ENCODE data around the gene SMARCA2.

Gene SMARCA2

GRCh38 chr9:2210201-2210600 lies 195.1 kb downstream of the SMARCA2 start:
- no peak for DNase-seq (ENCODE audit: low read depth, low spot score)

DNA sequence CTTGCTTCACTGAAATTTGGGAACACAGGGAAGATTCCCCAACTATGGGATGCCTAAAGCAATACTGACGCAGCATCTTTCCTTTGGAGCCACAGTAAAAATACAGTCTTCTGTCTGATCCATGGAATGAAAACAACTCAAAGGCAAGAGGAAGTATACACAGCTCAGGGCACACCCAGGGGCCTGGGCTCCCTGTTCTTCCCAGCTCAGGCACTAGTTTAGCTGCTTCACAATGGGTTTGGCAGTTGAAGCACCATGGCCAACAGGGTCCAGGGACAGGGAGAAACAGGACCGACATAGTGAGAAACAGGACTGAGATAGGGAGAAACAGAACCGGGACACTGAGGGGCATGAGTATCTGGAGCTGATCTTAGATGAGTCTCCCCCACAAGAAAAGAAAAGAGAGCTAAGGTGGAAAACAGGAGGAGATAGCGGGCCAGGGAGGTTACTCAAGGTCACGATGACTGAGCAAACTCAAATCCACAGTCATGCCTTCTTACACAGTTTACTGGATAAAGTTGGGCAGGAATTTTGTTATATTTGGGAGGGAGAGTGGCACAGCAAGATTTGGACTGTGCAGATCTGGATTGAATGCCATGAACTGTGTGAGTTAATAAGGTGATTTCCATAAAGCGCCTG lies 198.8 kb downstream of the SMARCA2 start:
- peak; percentile 24 for DNase-seq (ENCODE audit: low read depth, low spot score)

GRCh38 chr9:2214707-2215106 lies 199.6 kb downstream of the SMARCA2 start:
- DNase-seq (ENCODE audit: low read depth, low spot score): no peak

GRCh38 chr9:2215921-2216441 lies 200.8 kb downstream of the SMARCA2 start:
- no peak for DNase-seq (ENCODE audit: low read depth, low spot score)

DNA sequence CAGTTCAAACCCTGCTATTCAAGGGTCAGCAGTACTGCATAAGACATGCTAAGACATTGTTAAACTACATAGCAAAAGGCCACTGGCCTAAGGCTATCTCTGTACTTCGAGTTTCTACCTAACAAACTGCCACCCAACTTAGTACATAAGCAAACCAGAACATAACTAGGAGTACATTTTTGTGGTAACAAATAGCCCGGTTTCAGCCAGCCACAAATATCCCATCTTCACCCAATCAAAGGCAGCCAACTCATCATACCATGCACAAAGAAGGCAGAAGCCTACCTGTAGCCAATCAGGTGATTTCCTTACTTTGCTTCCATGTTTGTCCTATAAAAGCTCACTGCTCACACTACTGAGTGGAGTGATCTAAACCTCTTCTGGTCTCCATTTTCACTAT lies 201.4 kb downstream of the SMARCA2 start:
- DNase-seq (ENCODE audit: low read depth, low spot score): no peak

DNA sequence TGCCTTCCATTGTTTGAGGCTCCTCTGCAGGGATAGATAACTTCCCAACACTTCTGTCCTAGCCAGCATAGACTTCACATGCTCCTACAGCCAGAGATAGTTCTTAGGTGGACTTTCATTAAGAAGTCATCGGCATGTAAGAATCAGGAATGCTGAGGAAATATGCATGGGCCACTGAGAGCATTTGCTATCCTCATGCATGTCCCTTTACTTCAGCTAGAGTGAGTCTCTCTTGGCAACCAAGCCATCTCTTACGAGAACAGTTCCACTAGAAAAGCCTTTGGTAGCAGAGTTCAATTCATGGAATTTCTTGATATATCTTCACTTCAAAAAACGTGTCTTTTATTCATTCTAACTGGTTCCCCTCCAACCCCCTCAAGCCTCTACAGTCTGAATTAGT lies 202.4 kb downstream of the SMARCA2 start:
- no peak for DNase-seq (ENCODE audit: low read depth, low spot score)

DNA sequence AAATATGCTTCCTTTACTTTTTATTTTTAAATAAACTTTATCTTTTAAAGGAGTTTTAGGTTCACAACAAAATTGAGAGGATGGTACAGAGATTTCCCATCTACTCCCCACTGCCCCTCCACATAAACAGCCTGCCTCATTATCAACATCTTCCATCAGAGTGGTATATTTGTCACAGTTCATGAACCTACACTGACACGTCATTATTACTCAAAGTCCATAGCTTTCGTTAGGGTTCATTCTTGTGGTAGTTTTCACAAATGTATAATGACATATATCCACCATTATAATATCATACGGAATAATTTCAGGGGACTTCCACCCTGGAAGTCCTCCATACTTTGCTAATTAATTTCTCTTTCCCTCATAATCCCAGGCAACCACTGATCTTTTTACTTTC lies 204.9 kb downstream of the SMARCA2 start:
- no peak for DNase-seq (ENCODE audit: low read depth, low spot score)

DNA sequence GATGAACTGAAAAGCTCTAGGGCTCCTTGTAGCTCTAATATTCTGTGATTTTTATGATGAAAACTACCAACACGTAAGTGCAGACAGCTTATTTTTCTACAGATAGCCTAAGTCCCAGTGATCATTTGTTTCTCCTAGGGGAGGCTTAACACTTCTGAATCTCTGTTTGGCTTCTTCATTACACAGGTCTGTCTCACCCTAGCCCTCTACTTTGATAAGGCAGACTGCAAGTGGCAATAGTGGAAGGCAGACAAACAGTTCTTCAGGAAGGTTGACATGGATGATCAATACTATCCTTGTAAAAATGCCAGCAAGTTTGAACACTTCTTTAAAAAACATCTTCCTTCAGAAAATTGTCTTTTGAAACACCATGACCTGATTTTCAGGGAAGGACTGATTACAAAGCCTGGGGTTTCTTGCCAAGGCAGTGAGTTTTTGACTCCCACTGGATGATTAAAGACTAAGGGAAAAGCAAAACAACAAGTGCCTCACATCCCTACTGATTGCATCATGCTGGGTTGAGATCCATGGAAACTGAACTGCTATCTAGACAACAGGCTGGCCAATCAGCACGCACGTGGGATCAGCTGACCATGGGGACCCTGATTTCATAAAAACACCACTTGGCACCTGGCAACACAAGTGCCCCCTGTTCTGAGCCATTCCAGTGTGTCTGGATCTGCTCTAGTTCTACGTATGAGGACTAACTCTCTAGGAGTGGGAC lies 212.2 kb downstream of the SMARCA2 start:
- DNase-seq (ENCODE audit: low read depth, low spot score): no peak

- DNase-seq (ENCODE audit: low read depth, low spot score): peak; percentile 59
Measured at GRCh38 chr9:2228132-2228531, 213.0 kb downstream of the SMARCA2 start.

- no peak for DNase-seq (ENCODE audit: low read depth, low spot score)
Measured at GRCh38 chr9:2228641-2229040, 213.5 kb downstream of the SMARCA2 start.

DNA sequence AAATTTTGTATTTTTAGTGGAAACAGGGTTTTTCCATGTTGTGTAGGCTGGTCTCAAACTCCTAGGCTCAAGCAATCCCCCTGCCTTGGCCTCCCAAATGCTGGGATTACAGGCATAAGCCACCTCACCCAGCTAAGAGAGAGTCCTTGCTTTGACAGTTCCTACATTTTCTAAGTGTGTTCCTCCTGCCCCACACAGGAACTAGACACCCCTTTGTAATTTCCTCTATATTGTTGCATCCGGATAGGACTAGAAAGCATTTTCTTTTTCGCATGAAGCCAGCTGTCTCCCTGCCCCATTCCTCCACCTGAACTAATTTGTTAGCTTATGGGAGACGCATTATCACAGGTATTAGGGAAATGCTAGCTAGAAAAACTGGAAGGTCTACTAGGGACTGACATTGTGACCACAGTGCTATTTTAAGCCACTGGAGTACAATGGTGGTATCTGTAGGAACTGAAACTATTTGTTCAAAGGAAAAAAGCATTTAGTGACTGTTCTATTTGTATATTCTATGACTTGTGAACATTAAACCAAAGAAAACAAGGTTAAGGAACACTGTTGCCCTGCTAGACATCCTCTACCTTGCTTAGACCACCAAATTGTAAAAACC lies 214.1 kb downstream of the SMARCA2 start:
- DNase-seq (ENCODE audit: low read depth, low spot score): no peak

DNA sequence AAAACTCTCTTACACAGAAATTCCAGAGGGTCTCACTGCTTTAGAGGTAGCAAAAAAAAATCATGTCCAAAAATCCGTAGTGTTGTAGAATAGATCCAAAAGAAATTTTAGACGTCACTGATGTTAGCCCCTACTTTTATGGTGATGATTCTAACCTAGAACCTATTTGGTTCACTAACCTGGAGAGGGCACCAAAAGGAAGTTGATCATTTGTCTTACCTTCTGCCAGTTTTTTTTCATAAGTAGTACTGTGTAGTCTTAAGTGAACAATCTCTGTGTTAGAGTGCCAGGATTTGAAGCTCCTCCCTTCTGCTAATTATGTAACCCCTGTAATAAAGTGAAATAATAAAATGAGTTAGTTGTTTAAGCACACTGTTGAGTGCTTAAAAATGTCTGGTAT lies 215.2 kb downstream of the SMARCA2 start:
- DNase-seq (ENCODE audit: low read depth, low spot score): no peak

DNA sequence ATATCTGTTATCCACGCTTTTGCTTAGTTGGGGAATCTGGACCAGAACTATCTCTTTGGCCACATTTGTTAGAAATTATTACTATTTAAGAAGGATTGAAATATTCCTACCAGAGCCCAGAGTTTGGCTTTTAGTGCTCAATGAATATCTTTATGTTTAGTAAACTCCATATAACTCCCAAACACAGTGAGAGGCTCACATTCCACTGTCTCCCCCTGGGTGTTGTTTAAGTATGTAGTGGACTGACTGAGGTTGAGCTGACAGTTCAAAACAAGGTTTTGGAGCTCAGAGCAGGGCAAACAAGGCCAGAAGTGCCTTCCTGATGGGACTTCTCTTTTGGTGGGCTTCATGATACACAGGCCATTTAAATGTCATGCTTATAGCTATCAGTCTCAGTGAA lies 216.0 kb downstream of the SMARCA2 start:
- DNase-seq (ENCODE audit: low read depth, low spot score): no peak

DNA sequence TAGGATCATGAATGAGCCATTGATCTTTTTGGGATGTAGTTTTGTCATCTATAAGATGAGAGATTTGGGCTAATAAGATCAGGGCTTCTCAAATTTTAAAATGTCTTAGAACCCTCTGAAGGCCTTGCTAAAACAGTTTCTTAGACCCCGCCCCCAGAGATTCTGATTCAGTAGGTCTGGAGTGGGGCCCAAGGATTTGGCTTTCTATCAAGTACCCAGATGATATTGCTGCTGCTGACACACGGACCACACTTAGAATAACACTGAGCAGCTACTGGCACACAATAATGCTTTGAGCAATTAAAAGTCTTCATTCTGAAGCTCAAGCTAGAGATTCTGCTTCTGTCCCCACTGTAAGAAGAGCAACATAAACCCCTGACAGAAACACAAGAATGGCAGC lies 216.7 kb downstream of the SMARCA2 start:
- no peak for DNase-seq (ENCODE audit: low read depth, low spot score)

DNA sequence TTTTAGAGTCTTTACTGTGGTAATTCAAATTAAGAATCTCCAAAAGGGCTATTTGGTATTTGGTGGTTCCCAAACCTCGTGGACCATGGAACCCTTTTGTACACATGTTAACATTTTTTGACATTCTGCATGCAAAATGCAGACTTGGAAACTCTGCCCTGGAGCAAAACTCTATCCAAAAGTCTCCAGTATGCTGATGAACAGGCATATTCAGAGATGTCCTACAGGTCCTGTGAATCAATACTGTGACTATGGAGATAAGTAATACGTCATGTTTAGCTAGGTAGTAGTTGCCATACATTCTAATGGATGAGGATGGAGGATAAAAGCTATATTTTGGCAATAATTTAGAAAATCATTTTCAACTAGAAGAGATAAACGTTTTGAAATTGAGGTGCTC lies 218.1 kb downstream of the SMARCA2 start:
- DNase-seq (ENCODE audit: low read depth, low spot score): no peak

DNA sequence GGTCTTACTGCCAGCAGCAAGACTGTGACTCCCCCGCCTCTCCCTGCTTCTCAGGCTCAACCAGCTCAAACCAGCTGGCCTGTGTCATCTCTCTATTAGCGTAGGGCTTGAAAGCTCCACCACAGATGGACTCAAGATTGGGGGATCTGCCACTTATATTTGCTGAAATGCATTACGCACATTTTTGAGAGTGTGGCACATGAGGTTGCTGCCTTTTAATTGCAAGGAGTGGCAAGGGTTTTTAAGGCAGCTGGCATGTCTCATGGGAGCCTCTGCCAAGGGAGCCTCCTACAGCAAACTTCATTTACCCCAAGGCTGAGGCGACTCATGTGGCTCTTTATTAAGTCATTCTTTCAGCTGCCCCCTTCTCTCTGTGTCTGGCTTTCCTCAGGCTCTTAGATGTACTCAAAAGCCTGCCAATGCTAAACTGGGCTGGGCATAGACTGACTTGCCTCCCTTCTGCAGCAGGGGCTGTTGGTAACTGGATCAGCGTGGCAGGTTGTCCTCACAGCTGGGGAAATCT lies 219.3 kb downstream of the SMARCA2 start:
- peak; percentile 25 for DNase-seq (ENCODE audit: low read depth, low spot score)

- DNase-seq (ENCODE audit: low read depth, low spot score): no peak
Measured at GRCh38 chr9:2235623-2236022, 220.5 kb downstream of the SMARCA2 start.

GRCh38 chr9:2236850-2237249 lies 221.7 kb downstream of the SMARCA2 start:
- no peak for DNase-seq (ENCODE audit: low read depth, low spot score)

DNA sequence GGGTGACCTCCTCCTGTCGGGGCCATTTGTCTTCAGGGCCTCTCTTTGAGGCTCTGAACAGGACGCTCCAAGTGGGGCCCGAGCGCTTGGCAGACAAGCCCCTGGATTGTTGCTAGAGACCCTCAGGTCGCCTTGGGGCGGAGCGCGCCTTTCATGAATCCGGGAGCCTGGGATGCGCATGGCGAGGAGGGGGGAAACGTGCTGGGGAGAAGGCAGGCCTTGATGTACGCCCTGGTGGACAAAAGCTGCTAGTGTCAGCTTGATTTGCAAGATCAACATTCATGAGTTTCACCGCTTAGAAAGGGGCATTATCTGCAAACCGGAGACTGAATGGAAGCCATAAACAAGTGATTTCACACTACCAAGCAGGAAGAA lies 226.3 kb downstream of the SMARCA2 start:
- peak; percentile 96 for DNase-seq (ENCODE audit: low read depth, low spot score)

- DNase-seq (ENCODE audit: low read depth, low spot score): peak; percentile 97
Measured at GRCh38 chr9:2241836-2242741, 226.9 kb downstream of the SMARCA2 start.

GRCh38 chr9:2242831-2243330 lies 227.7 kb downstream of the SMARCA2 start:
- DNase-seq (ENCODE audit: low read depth, low spot score): peak; percentile 56
